NT2/D1 (cell line): ENCODE results near the gene CHRM1.

ENCODE experiments used
- SUZ12 ChIP-seq: IDR thresholded peaks from 2 replicates; pipeline ENCODE4 v1.6.1; 2011; ENCODE audit not compliant: insufficient read length, insufficient read depth; ENCODE audit errors: extremely low read depth
- YY1 ChIP-seq: IDR thresholded peaks from 2 replicates; pipeline ENCODE4 v1.6.1; 2011; ENCODE audit not compliant: insufficient read length, insufficient read depth
- ZNF274 ChIP-seq: IDR thresholded peaks from 2 replicates; pipeline ENCODE4 v1.6.1; 2011; ENCODE audit warnings: mild to moderate bottlenecking, low read depth, low read length

GRCh38 chr11:62882788-62883501, 38.2 kb downstream of the CHRM1 start:
- TF ChIP-seq YY1 (no peak), ZNF274 (no peak), SUZ12 (no peak)
